Measurements from ENCODE around the gene PHACTR1.

Gene PHACTR1

GRCh38 chr6:13250703-13251102 is 534.1 kb downstream of the PHACTR1 start:
- DNase-seq = no peak

- no peak for DNase-seq
Observed at GRCh38 chr6:13251242-13251641, 534.7 kb downstream of the PHACTR1 start.

DNA sequence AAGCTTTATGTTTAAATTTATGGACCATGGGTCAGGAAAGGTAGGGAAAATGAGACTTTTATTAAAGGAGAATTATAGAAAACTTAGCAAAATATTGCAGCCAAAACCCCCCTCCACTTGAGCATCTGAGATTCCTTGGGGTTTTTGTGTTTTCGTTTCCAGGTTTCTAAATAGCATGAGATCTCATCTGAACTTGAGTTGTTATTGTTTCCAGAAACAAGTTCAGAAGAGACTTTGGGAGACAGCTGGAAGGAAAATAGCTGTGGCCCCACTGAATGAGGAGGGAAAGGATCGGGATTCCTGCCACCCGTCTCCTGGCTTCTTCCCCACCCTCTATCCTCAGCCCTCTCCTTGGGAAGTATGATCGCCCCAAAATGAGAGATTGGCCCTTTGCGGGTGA is 536.2 kb downstream of the PHACTR1 start:
- no peak for DNase-seq

- no peak for DNase-seq
Observed at GRCh38 chr6:13253272-13253671, 536.7 kb downstream of the PHACTR1 start.

- no peak for DNase-seq
Observed at GRCh38 chr6:13256266-13257001, 539.9 kb downstream of the PHACTR1 start.

GRCh38 chr6:13259393-13259792 is 542.8 kb downstream of the PHACTR1 start:
- no peak for DNase-seq

DNA sequence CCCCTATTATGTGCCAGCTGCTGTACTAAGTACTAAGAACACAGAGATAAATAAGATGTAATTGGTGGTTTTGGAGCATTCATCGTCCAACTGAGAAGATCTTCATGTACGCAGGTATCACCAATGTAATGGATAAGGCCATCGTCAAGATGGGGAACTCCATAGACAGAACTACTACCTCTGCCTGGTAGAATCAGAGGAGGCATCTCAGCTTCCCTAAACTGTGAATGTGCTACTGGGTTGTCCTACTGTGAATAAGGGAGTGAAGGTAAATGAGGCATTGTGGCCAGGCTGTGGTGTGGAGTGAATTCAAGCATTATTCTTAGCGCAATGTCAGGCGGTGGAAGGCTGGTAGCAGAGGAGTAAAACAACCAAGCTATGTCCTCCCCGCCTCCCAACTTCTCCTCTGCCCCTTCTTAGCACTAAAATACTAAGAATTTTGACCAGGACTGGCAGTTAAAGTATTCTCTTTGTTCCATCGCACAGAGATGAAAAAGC is 543.6 kb downstream of the PHACTR1 start:
- no peak for DNase-seq

- DNase-seq = no peak
Observed at GRCh38 chr6:13260831-13261230, 544.3 kb downstream of the PHACTR1 start.

GRCh38 chr6:13261464-13261994 is 545.0 kb downstream of the PHACTR1 start:
- no peak for DNase-seq

DNA sequence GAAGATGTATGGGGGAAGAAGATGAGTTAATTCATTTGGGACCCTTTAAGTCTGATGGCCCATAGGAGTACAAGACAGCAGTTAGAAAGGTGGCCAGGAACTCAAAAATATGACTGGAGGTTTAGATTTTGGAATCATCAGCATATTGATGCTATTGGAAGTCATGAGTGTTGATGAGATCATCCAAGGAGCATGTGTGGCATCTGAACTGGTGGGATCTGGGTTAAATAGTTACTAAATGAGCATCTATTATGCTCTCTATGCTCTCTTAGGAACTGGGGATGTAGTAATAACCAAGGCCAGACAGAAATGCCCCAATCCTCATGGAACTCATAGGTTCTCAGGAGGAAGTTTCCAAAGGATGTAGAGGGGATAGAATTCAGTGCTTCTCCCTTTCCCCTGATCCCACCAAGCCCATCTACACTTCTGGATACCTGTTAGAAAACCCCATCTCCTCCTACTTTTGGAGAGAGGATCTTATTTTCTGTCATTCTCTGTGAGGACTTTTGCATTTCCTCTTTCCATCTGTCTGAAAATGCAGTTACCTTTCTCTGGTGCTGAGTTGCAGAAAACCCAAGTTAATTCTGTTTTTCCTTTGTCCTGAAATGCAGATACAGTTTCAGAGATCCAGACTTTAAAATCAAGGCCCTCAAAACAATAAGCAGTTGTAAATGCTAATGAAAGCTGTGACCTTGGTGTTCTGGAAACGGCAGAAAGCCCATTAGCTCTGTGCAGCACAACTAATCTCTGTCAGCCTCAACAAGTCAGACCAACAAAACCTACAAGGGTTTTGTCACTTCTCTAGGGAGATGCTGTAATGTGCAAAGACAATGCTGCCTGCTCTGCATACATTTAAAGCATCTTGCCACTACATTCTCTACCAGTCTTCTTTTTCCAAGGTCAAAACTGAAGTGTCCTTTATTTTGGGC is 546.0 kb downstream of the PHACTR1 start:
- DNase-seq = no peak

DNA sequence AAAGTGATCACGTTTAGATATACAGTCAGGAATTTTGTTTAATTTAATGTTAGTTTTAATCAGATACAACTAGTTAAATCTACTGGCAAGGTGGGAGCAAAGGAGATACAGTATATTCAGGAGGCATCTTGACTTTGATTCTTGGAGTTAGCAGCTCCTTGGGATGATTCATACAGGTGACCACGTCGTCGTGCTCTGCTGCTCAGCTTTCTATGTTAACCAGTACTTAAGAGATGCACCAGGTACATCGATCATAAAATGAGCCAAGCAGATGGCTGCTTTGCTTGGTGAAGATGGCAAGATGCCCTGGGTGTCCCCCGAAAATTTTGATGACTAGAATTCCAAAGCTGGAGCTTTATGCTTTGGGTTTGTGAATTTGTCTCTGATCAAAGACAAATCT is 547.1 kb downstream of the PHACTR1 start:
- DNase-seq = no peak

DNA sequence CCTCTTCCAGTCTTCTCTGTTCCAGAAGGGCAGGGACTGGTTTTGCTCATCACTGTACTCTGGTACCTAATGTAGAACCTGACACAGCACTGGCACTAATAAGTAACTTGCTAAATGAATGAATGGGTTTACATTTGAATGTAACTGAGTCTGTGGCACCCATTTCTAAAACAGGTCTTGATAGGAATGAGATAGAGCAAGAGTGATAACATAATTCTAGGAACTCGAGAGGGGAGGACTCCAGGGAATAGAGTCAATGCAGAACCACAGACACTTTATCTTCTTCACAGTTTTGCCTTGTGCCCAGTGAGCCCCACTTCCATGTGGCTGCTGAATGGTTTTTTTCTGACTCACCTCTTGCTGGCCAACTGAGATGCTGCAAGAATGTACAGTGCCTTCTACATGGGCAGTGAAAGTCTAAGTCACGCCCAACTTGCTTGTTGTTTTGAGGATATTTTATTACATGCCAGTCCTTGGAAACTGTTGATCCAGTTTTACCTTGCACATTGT is 550.6 kb downstream of the PHACTR1 start:
- no peak for DNase-seq

DNA sequence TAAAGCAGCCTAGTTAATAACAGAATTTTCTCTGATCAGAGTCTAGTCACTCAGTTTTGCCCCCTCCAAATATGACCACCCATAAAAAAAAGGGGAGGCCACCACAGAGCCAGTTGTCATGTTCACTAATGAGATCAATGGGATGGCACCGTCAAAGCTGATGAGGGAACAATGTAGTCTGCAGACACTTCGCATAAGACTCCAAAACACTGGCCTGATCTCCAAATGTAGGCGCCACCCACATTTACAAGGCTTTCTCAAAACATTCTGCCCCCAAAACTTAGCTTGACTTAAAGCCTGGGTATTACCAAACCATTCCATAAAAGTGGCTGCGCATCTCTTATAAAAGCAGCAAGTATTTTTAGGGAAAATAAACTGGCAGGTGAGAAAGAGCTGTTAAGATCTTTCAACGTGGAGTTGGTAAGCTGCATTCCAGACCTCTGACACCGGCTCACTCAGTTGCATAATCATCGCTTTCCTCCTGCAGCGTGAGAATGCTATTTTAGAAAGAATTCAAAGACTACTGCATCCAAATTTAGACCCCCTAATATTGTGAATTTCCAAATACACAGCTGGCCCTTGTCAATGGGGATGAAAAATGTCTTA is 552.4 kb downstream of the PHACTR1 start:
- no peak for DNase-seq

DNA sequence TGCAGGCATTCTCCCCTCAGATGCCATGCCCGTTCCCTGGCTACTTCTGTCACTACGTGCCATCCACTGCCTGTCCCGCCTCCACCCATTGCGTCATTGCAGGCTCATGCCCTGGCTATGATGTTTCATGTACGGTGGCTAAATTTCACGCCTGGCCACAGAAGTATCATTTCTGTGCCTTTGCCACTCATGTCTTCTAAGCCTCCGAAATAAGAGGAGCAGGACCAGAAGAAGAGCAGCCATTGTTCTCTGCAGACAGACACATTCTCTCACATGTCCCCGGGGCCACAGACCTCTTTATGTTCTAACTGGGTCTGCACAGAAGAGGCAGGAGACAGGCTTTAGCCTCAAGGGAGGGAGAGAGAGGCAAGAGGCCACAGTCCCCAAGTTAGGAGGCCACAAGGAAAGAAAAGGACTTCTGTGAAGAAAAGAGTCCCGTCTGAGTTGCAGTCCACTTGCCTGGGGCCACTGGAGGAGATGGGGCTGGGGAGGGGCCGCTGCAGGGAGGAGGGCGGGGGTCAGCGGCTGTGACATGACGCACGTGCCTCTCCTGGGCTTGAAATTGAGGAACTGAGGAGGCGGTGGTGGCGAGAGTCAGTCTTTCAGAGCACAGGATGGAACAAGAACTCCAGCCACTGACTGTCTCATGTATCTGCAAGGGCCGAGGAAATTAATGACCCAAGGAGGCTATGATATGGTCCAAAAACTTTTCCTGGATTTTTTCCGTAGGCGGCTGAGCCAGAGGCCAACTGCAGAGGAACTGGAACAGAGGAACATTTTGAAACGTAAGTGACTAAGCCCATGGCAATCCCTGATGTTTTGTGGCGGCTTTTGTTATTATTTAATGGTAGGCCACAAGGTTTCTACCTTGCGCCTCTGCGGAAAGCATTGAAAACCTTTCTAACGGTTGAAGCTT is 555.8 kb downstream of the PHACTR1 start:
- no peak for DNase-seq

- DNase-seq = no peak
Observed at GRCh38 chr6:13273202-13273930, 556.8 kb downstream of the PHACTR1 start.

GRCh38 chr6:13273931-13274706 is 557.6 kb downstream of the PHACTR1 start:
- no peak for DNase-seq

DNA sequence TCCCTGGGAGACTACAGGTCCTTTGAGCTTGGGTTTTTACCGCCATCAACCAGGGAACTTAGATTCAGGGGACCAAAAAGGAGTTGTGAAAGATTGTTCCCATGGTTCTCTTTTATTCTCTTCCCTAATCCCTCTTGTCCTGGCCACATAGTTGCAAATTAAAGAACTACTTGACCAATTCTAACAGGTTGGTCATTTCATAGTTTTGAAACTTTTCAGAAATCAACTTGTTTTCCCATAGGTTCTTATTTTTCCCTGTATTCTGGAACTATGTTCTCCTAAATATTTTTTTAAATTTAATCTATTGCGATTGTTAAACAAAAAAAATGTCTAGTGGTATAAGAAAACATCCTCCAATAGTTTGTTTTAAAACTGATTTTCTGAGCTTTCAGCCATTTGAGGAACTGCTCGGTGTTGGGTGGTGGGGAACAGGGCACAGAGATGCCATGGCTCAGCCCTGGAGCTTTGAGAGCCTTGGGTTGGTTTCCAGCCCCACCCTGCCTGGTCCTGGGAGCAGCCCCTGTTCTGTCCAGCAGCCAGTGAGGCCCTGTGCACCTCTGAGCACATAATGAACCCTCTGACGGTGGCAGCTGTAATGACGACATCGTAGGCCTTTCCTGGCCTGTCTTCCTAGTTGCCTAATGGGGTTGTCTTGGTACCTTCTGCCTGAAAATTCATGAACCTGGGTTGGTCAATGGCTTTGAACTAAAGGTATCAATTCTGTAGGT is 558.3 kb downstream of the PHACTR1 start:
- no peak for DNase-seq

- DNase-seq = no peak
Observed at GRCh38 chr6:13275435-13275989, 558.9 kb downstream of the PHACTR1 start.

DNA sequence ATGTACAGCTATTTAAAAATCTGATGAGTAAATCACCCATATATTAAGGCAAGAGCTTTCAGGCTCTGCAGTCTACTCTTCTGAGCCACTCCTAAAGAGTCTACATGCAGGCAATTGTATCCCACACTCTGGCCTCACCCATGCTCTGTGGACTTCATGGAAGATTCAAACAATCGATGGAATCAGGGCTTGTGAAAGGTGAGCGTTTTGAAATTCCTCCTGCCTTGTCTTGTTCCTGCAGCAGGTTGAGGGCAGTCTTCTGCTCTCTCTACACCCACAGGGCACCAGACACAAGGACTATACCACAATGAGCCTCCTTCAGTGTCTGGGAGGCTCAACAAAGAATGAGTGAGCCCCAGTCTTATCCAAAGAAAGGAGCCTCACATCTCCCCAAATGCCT is 560.7 kb downstream of the PHACTR1 start:
- DNase-seq = no peak

Data from NCI-H187 treated with DMSO at 0.1 percent for 48 hours (cell line).